Stimulated activated CD8-positive, alpha-beta memory T cell treated with anti-CD3 and anti-CD28 coated beads, Interleukin-7, amount 100 ng/mL, for 4 hours (primary cell): ENCODE results near the gene SLC27A5.
A peak's percentile ranks its signal among the peaks of the same experiment; 100 is the strongest.
"Not testable (repeated sequence)": the region's sequence is repeated elsewhere in the genome, so short reads cannot be mapped to it uniquely, and the experiment has no call there.

Experiments
- DNase-seq, 2 donors: peaks; one replicate each; pipeline ENCODE4 v3.0.0-alpha.2; 2020; ENCODE audit warnings: low read depth in 2 of 2

The SLC27A5 gene

GRCh38 chr19:58550362-58551122 lies 38.8 kb upstream of the SLC27A5 start:
- no peak for DNase-seq

GRCh38 chr19:58549664-58550361 lies 38.0 kb upstream of the SLC27A5 start:
- DNase-seq, result no peak

- DNase-seq, result no peak
Observed at GRCh38 chr19:58548859-58549663, 37.3 kb upstream of the SLC27A5 start.

- no peak for DNase-seq
Observed at GRCh38 chr19:58547323-58548312, 35.8 kb upstream of the SLC27A5 start.

- DNase-seq, result no peak
Observed at GRCh38 chr19:58546019-58546530, 34.3 kb upstream of the SLC27A5 start.

- no peak for DNase-seq
Observed at GRCh38 chr19:58545286-58546018, 33.7 kb upstream of the SLC27A5 start.

GRCh38 chr19:58544591-58545285 lies 32.9 kb upstream of the SLC27A5 start:
- DNase-seq, result peak in 1 of 2 donors; percentile 74

- DNase-seq, result peak; percentile 100
Observed at GRCh38 chr19:58543826-58544590, 32.2 kb upstream of the SLC27A5 start, which contains the start of gene TRIM28. TSS of gene TRIM28 (plus strand) at chr19:58544064. CDS start at chr19:58544758, 694 bp downstream.

GRCh38 chr19:58542641-58543372 lies 31.0 kb upstream of the SLC27A5 start:
- DNase-seq, result not testable (repeated sequence)

- not testable (repeated sequence) for DNase-seq
Observed at GRCh38 chr19:58539169-58539559, 27.4 kb upstream of the SLC27A5 start.

- DNase-seq, result no peak
Observed at GRCh38 chr19:58538257-58539168, 26.7 kb upstream of the SLC27A5 start.

GRCh38 chr19:58536852-58537798 lies 25.3 kb upstream of the SLC27A5 start:
- no peak for DNase-seq

GRCh38 chr19:58535857-58536256 lies 24.1 kb upstream of the SLC27A5 start:
- no peak for DNase-seq

- DNase-seq, result no peak
Observed at GRCh38 chr19:58531034-58531840, 19.4 kb upstream of the SLC27A5 start.

- DNase-seq, result no peak
Observed at GRCh38 chr19:58529405-58529804, 17.6 kb upstream of the SLC27A5 start.
